ENCODE results near the gene KCNJ8.

GRCh38 chr12:21774358-21775132 is at the start of gene KCNJ8:
- TF ChIP-seq CTCF (IDR thresholded peaks at IDR 0.05), result no peak
- TF ChIP-seq POLR2AphosphoS5 (IDR thresholded peaks at IDR 0.05; ENCODE audit: insufficient read depth in 1 of 2, low read depth in 1 of 2), result peak in 1 of 2 donors; percentile 81
